SH-SY5Y (cell line): ENCODE results near the gene CD99L2.

Source experiments
- GATA2 ChIP-seq: IDR thresholded peaks from 2 replicates; pipeline ENCODE4 v1.6.1; 2011; ENCODE audit warnings: mild to moderate bottlenecking, low read depth, low read length
- GATA3 ChIP-seq: IDR thresholded peaks from 2 replicates; pipeline ENCODE4 v1.6.1; 2011; ENCODE audit warnings: low read depth, mild to moderate bottlenecking, low read length, moderate library complexity

GRCh38 chrX:150834695-150835094 lies 63.8 kb downstream of the CD99L2 start:
- no peak for TF ChIP-seq GATA2
- TF ChIP-seq GATA3: no peak
